SIG-M5 treated with dmso at 0.1 percent for 504 hours (cell line): ENCODE measurements around the gene PLA2G10.
"Not testable (repeated sequence)": the region's sequence is repeated elsewhere in the genome, so short reads cannot be mapped to it uniquely, and the experiment has no call there.

Source experiments
- DNase-seq: peaks from one replicate; lab custom pipeline; 2025; ENCODE audit not compliant: unreplicated experiment; lab: John Stamatoyannopoulos, UW

PLA2G10 gene

DNA sequence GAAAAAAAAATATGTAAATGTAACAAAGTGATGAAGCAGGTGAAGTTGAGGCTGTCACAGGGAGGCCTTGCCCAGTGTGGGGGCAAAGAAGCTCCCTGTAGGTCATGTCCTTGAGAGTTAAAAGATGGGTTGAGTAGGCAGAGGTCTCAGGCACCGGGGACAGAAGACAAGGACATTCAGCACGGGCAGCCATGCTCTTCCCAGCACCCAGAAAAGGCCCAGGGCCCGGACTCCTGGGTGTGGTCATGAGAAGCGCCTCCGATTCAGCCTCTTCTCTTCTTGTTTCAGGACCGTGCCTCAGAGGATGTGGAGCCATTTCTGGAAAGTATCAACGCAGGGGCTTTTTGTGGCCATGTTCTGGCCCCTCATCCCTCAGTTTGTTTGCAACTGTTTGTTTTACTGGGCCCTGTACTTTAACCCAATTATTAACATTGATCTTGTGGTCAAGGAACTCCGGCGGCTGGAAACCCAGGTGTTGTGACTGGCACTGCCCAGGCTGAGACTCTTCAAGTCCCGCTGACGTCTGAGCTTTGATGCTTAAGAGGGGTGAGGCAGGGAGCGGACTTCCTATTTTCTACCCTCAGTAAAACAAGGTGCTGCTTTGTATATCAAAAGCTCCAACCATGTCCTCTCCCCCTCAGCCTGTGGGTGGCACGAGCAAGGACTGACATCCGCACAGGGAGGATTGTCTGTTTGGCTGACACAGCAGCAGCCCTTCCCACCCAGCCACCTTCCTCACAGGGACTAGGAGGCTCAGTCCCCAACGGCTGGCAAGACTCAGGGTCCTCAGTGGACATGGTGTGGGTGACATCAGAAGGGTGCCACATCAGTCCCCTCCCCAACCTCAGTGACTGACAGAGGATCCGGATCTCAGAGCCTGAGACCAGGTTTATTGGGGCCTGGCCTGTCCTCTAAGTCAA lies 26.5 kb downstream of the PLA2G10 start:
- DNase-seq: no peak

DNA sequence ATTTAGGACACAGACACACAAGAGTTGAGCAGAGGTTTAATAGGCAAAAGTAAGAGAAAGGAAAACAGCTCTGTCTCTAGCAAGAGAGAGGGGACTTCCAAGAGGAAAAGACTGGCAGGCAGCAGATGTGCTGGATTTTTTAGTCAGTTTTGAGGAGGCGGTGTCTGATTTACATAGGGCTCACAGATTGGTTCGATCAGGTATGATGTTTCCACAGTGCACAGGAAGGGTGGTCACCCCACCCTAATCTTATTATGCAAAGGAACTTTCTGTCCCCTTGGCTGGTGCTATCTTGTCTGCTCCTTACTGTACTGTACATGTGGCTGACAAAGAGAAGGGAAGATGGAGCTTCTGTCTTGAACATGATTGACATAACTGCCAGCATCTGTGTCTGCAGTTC lies 36.0 kb downstream of the PLA2G10 start:
- DNase-seq: no peak

GRCh38 chr16:14652726-14653125 lies 41.4 kb downstream of the PLA2G10 start:
- no peak for DNase-seq

DNA sequence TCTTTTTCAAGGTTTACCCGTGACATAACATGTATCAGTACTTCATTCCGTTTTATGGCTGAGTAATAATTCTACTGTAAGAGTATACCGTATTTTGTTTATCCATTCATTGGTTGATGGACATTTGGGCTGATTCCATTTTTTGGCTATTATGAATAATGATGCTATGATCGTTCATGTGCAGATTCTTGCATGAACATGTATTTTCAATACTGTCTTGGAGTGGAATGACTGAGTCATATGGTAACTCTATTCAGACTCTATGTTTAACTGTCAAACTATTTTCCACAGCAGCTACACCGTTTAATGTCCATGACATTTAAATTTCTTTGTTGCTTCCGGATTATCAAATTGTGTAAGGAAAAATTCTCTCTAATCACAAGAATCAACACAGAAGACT lies 43.5 kb downstream of the PLA2G10 start:
- no peak for DNase-seq

DNA sequence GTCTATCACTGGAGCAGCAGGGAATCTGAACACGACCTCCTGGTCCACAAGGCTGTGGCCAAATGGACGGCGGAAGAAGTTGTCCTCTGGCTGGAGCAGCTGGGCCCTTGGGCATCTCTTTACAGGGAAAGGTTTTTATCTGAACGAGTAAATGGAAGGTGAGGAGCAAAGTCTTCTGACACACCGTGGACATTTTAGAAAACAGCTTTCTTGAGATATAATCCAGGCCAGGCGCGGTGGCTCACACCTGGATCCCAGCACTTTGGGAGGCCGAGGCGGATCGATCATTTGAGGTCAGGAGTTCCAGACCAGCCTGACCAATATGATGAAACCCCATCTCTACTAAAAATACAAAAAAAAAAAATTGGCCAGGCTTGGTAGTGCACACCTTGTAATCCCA lies 44.3 kb downstream of the PLA2G10 start:
- DNase-seq: no peak

DNA sequence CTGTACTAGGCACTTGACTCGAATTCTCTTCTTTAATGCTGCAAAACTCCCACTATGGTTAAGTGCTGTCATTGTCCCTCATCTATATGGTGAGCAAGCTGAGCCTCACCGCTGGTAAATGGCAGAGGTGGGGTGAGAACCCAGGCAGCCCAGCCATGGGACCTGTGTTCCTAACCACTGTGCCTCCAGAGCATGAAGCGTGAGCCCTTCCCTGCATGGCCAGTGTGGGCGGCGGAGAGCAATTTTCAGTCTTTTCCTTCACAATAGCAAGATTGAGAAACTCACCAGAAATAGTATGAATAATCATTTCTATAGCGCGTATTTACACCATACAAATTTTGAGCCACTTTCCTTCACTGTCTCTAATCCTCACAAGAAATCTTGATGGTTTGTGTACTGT lies 52.2 kb downstream of the PLA2G10 start:
- peak; percentile 45 for DNase-seq

GRCh38 chr16:14641206-14641605 lies 52.9 kb downstream of the PLA2G10 start:
- DNase-seq: no peak

DNA sequence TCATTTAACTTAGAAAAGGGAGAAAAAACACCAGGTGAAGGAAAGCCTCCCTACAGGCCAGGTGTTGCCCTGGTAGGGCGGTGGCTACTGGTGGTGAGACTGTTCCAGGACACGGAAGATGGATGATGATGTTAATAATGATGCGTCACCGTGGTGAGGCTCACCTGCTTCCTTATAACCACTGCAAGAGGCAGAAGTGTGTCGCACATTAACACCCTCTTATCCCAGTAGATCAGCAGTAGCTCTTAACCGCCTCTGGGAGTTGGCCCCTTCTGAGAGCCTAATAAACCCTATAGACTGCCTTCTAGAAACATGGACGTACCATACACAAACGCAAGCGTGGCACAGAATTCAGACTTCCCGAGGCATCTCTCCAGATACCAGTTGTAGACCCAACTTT lies 53.6 kb downstream of the PLA2G10 start:
- DNase-seq: no peak

- not testable (repeated sequence) for DNase-seq
Measured at GRCh38 chr16:14636951-14637240, 57.2 kb downstream of the PLA2G10 start.

- DNase-seq: not testable (repeated sequence)
Measured at GRCh38 chr16:14636179-14636950, 57.7 kb downstream of the PLA2G10 start.

DNA sequence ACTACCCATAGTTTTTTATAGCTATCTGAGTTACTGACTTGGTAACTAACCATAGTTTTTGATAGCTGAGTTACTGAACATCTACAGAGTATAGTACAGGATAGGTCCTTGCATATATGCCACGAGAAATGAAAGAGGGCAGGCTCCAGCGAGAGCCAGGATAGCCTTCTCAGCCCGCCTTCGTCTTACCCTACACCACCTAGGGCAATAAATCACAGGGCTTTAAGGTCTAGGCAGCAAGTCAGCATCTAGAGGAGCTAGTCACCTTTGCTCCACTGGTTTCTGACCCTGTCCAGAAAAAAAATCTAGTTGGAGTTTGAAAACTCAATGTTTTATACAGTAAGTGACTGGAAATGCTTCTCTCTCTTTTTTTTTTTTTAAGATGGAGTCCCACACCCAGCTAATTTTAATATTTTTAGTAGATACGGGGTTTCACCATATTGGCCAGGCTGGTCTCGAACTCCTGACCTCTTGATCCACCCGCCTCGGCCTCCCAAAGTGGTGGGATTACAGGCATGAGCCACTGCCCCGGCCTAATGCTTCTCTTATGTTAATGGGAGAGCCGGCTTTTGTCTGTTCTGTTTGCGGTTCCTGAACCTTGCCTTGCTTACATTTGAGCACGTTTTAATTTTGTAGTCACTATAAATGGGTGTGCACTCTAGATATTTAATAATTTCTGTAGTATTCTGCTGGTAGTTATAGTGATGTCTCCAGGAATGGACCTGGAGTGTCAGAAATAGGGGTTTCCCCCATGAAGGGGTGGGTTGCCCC lies 58.5 kb downstream of the PLA2G10 start:
- DNase-seq: no peak

- no peak for DNase-seq
Measured at GRCh38 chr16:14634389-14634725, 59.8 kb downstream of the PLA2G10 start.

GRCh38 chr16:14632693-14633569 lies 61.2 kb downstream of the PLA2G10 start, which contains the start of gene BFAR:
TSS of gene BFAR (plus strand) at chr16:14632951. CDS start at chr16:14644347, 11,396 bp downstream.
- peak; percentile 93 for DNase-seq

- DNase-seq: not testable (repeated sequence)
Measured at GRCh38 chr16:14630620-14631330, 63.3 kb downstream of the PLA2G10 start.

DNA sequence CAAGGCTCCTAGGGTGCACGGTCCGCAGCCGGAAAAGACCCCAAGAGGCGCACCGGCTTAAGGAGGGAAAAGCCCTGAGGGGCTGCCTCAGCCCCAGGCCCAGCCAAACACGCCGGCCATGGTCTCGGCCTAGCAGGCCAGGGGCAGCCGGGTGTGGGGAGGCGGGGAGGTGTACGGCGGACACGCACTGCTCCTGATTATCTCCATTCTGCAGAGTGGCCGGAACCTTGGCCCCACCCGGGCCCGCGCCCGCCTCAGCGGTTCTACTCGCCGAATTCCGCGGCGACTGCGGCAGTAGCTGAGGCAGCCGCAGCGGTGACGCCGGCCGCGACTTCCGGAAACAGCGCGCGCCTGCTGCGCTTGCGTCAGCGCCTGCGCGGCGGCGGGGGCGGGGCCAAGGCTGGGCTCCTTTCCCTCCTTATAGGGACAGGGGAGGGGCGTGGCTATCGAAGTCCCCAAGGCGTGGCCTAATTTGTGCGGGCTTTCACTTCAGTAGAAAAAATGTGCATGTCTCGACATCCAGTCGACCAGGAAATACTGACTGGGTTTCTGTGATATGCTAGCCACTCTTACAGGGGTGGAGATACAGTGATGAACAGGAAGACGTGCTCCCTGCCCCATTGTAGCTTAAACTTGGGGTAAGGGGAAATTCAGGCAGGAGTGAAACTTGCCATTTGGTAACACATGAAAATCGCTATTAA lies 64.0 kb downstream of the PLA2G10 start, which contains the start of gene PARN:
PARN (minus strand) TSS at position 342 of the 701 bp plus-strand sequence; CDS start at position 207, 135 bp downstream.
- DNase-seq: peak; percentile 96

DNA sequence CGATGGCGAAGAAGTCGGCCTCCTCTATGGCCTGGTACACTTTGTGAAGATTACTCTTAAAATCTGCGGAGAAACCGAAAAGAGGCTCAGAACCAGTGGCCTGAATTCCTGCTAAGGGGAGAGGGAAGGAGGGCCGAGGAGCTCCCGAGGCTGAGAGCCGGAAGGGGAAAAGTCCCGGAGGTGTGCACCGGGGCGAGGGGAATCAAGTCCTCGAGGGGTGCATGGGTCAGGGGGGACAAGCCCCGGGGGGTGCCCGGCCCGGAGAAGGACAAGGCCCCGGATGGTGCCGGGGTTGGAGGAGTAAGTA lies 64.5 kb downstream of the PLA2G10 start:
- no peak for DNase-seq

GRCh38 chr16:14628806-14629611 lies 65.1 kb downstream of the PLA2G10 start:
- DNase-seq: no peak

- DNase-seq: no peak
Measured at GRCh38 chr16:14627078-14627477, 67.0 kb downstream of the PLA2G10 start.
